HCT116 (cell line): Measurements from ENCODE around the gene ACP7. TPM values are rescaled to one million over a fixed set of nuclear protein-coding genes. Genes with fewer than 3 reads are reported as not detected.
A peak's percentile ranks its signal among the peaks of the same experiment; 100 is the strongest.

ENCODE experiments used
- ATAC-seq: fragments of 200-7000 bp; cut with Tn5 transposase; 2 replicates; pipeline ENCODE4 v1.9.1; 2020; ENCODE audit warnings: mild to moderate bottlenecking, moderate library complexity
- BruUV-seq: library from RNA; stranded (reverse); fragments of 400-500 nt; replicated peaks from 2 replicates; lab custom pipeline; 2021; lab: Mats Ljungman, UMichigan
- CTCF ChIA-PET: fragments of 300-600 bp; sonication (Branson Sonifier 250); formaldehyde crosslinking; loops from one replicate; lab custom pipeline; 2021; ENCODE audit warnings: antibody characterized with exemption; lab: Charles Lee
- POLR2A ChIA-PET: fragments of 300-600, 350-600 bp; sonication (Branson Sonifier 250); formaldehyde crosslinking; loops from one replicate; lab custom pipeline; 2021; ENCODE audit warnings: antibody characterized with exemption; lab: Charles Lee
- RAD21 ChIA-PET, 2 experiments: fragments of 300-600 bp; sonication (Branson Sonifier 250); formaldehyde crosslinking; loops; one replicate each; lab custom pipeline; 2023; ENCODE audit warnings: low total read pairs in 2 of 2; ENCODE audit not compliant: uncharacterized antibody in 2 of 2, unreplicated experiment in 2 of 2, low non-redundant PET in 1 of 2; lab: Charles Lee
- DNase-seq: peaks from one replicate; pipeline ENCODE4 v3.0.0-alpha.2; 2010; ENCODE audit warnings: low read depth, low spot score
- H2AFZ ChIP-seq: fragments of 200-600 bp; shearing (Covaris generic), sonication (generic); 2 replicates; pipeline ENCODE4 v1.6.1; 2017; ENCODE audit warnings: low read depth, mixed run types, mixed read lengths, antibody characterized with exemption, low read length; ENCODE audit not compliant: poor library complexity, severe bottlenecking
- H3K27ac ChIP-seq: 2 replicates; pipeline ENCODE4 v1.5.1; 2012; ENCODE audit warnings: low read depth, low read length
- H3K27me3 ChIP-seq: fragments of 200-600 bp; sonication (generic); 2 replicates; pipeline ENCODE4 v1.6.1; 2016; ENCODE audit warnings: mixed run types, low read length, mixed read lengths; ENCODE audit not compliant: insufficient read depth
- H3K36me3 ChIP-seq, 2 experiments: fragments of 200-500 bp in 1 of 2; fragments of 200-600 bp in 1 of 2; sonication (Bioruptor generic) in 1 of 2; sonication (generic) in 1 of 2; 2 replicates each; pipeline versions ENCODE4 v1.5.1 to v1.6.1; 2014 to 2016; ENCODE audit warnings: low read length in 2 of 2, inconsistent platforms in 1 of 2, mixed read lengths in 1 of 2, mixed run types in 1 of 2; ENCODE audit not compliant: insufficient read depth in 2 of 2, control insufficient read depth in 1 of 2
- H3K4me1 ChIP-seq, 2 experiments: fragments of 200-600 bp in 1 of 2; sonication (generic) in 1 of 2; 2 replicates each; pipeline versions ENCODE4 v1.5.1 to v1.6.1; 2012 to 2017; ENCODE audit warnings: low read length in 2 of 2, inconsistent platforms in 1 of 2, mild to moderate bottlenecking in 1 of 2, mixed read lengths in 1 of 2, mixed run types in 1 of 2, moderate library complexity in 1 of 2; ENCODE audit not compliant: insufficient read depth in 2 of 2, control insufficient read depth in 1 of 2
- H3K4me2 ChIP-seq: fragments of 200-600 bp; sonication (generic); 2 replicates; pipeline ENCODE4 v1.6.1; 2017; ENCODE audit warnings: mixed run types, low read length, mixed read lengths
- H3K4me3 ChIP-seq, 2 experiments: fragments of 200-600 bp in 1 of 2; sonication (generic) in 1 of 2; replicated peaks in 1 of 2; 2 replicates each; pipeline ENCODE4 v1.5.1; 2011 to 2016; ENCODE audit warnings: low read length in 2 of 2, control low read depth in 1 of 2, low read depth in 1 of 2, mild to moderate bottlenecking in 1 of 2, mixed read lengths in 1 of 2, mixed run types in 1 of 2
- H3K79me2 ChIP-seq: fragments of 200-600 bp; sonication (generic); 2 replicates; pipeline ENCODE4 v1.6.1; 2017; ENCODE audit warnings: mild to moderate bottlenecking, mixed run types, low read length, moderate library complexity, mixed read lengths; ENCODE audit not compliant: insufficient read depth
- H3K9ac ChIP-seq: fragments of 200-600 bp; sonication (generic); 2 replicates; pipeline ENCODE4 v1.6.1; 2016; ENCODE audit warnings: low read length, mixed read lengths
- H3K9me2 ChIP-seq: fragments of 200-600 bp; sonication (generic), shearing (Covaris generic); 2 replicates; pipeline ENCODE4 v1.6.1; 2017; ENCODE audit warnings: mixed run types, mild to moderate bottlenecking, moderate library complexity; ENCODE audit not compliant: insufficient read depth
- H3K9me3 ChIP-seq, 2 experiments: fragments of 200-500 bp in 1 of 2; fragments of 200-600 bp in 1 of 2; sonication (Bioruptor generic) in 1 of 2; sonication (generic) in 1 of 2; 2 replicates each; pipeline ENCODE4 v1.6.1; 2014 to 2017; ENCODE audit warnings: low read length in 2 of 2, mixed read lengths in 2 of 2, inconsistent platforms in 1 of 2, low read depth in 1 of 2, mild to moderate bottlenecking in 1 of 2, mixed run types in 1 of 2, moderate library complexity in 1 of 2; ENCODE audit not compliant: control insufficient read depth in 1 of 2, insufficient read depth in 1 of 2
- H4K20me1 ChIP-seq: fragments of 200-600 bp; sonication (generic), shearing (Covaris generic); 2 replicates; pipeline ENCODE4 v1.6.1; 2017; ENCODE audit warnings: mixed run types, mild to moderate bottlenecking, moderate library complexity; ENCODE audit not compliant: insufficient read depth
- CBX3 ChIP-seq: IDR thresholded peaks from 2 replicates; pipeline ENCODE4 v1.6.1; 2012; ENCODE audit warnings: low read depth
- CTCF ChIP-seq, 3 experiments: fragments of 200-600 bp in 1 of 3; sonication (generic) in 1 of 3; IDR thresholded peaks in 2 of 3; conservative IDR thresholded peaks in 1 of 3; 2 replicates each; pipeline ENCODE4 v1.5.1; 2012 to 2017; ENCODE audit warnings: low read depth in 2 of 3, low read length in 2 of 3, antibody characterized with exemption in 1 of 3, borderline replicate concordance in 1 of 3, control low read depth in 1 of 3, mild to moderate bottlenecking in 1 of 3, mixed read lengths in 1 of 3, mixed run types in 1 of 3, moderate library complexity in 1 of 3; ENCODE audit not compliant: insufficient read depth in 1 of 3
- EZH2phosphoT487 ChIP-seq: fragments of 200-600 bp; IDR thresholded peaks from 2 replicates; pipeline ENCODE4 v1.6.1; 2018; ENCODE audit warnings: antibody characterized with exemption, borderline replicate concordance
- MAX ChIP-seq: IDR thresholded peaks from 2 replicates; pipeline ENCODE4 v1.6.1; 2012
- SIN3A ChIP-seq: IDR thresholded peaks from 2 replicates; pipeline ENCODE4 v1.6.1; 2012; ENCODE audit warnings: low read depth
- SRF ChIP-seq: IDR thresholded peaks from 2 replicates; pipeline ENCODE4 v1.6.1; 2012; ENCODE audit warnings: low read depth
- TCF7L2 ChIP-seq: IDR thresholded peaks from 2 replicates; pipeline ENCODE4 v1.7.0; 2011; ENCODE audit warnings: borderline replicate concordance, inconsistent platforms; ENCODE audit not compliant: insufficient read depth, insufficient read length; ENCODE audit errors: extremely low read depth
- ZBTB33 ChIP-seq: IDR thresholded peaks from 2 replicates; pipeline ENCODE4 v1.6.1; 2011; ENCODE audit warnings: mild to moderate bottlenecking, low read length, moderate library complexity; ENCODE audit not compliant: insufficient replicate concordance; ENCODE audit errors: extremely low read depth
- ZNF274 ChIP-seq: fragments of 200-500 bp; sonication (Bioruptor generic); IDR thresholded peaks from 2 replicates; pipeline ENCODE4 v1.6.1; 2014; ENCODE audit warnings: mild to moderate bottlenecking, low read depth, low read length, inconsistent platforms
- intact Hi-C: fragments of 100-400 bp; cut with micrococcal nuclease; formaldehyde crosslinking; loops from 2 replicates; pipeline ENCODE4 v1.10.0; 2022
- total RNA-seq: library from RNA; stranded (reverse); gene quantifications from one replicate; pipeline ENCODE4 v1.2.1, GENCODE V29; 2021; ENCODE audit not compliant: unreplicated experiment

The ACP7 gene
- total RNA-seq, 1 experiment from 2014 or later, result 4.7 TPM

GRCh38 chr19:39080431-39080830, 3.7 kb upstream of the ACP7 start:
- H4K20me1 ChIP-seq, result no peaks in the 10 kb centered on the region
- no peak for TF ChIP-seq SIN3A
- TF ChIP-seq SRF, result no peak
- no peak for TF ChIP-seq EZH2phosphoT487
- no peak for TF ChIP-seq MAX
- TF ChIP-seq ZBTB33, result no peak
- TF ChIP-seq TCF7L2, result no peak
- no peak for TF ChIP-seq ZNF274
- TF ChIP-seq CTCF (IDR thresholded peaks at IDR 0.05 in 2 of 3, conservative IDR thresholded peaks at IDR 0.05 in 1 of 3; ENCODE audit: borderline replicate concordance in 1 of 3, insufficient read depth in 1 of 3, low read depth in 2 of 3, low read length in 2 of 3), result no peak
- no peak for TF ChIP-seq CBX3
- TF ChIP-seq, all 23 proteins: peak for 0
- Histone ChIP-seq H3K9me2 (no peaks in the 10 kb centered on the region), H3K27ac (no peak overlapping the region; the same call in 1 of the 2 replicates), H3K4me3 (no peak overlapping the region), H3K9ac (no peak overlapping the region), H3K27me3 (no peaks in the 10 kb centered on the region), H3K36me3 (no peaks in the 10 kb centered on the region), H3K4me2 (peak overlapping the region; percentile 24), H3K79me2 (peaks cover 15% of the 10 kb centered on the region; the same call in 1 of the 2 replicates), H3K9me3 (no peaks in the 10 kb centered on the region), H2AFZ (no peak overlapping the region), H3K4me1 (peaks cover 50 to 83% of the 10 kb centered on the region in 2 experiments)
- ChIA-PET RAD21 (no interaction called here), POLR2A (interaction anchor here (1.7 kb wide), 1 partner anchor 355 kb away, joined by 4 read pairs; the partner anchor contains the start of gene RPS16), CTCF (no interaction called here)
- ATAC-seq (no peak), DNase-seq (no peak)
- intact Hi-C loops, result no loop called here
- BruUV-seq, result no TSS peak
